Endothelial cell of umbilical vein (primary cell): ENCODE measurements around the gene PLK4. TPM values are rescaled to one million over a fixed set of nuclear protein-coding genes. Genes with fewer than 3 reads are reported as not detected.

ENCODE experiments used
- BruUV-seq: library from RNA; stranded (reverse); fragments of 400-500 nt; replicated peaks from 2 replicates; lab custom pipeline; 2021; lab: Mats Ljungman, UMichigan
- CTCF ChIA-PET: fragments of 300-600, 350-600 bp; sonication (Branson Sonifier 250); formaldehyde crosslinking; loops from one replicate; lab custom pipeline; 2021; ENCODE audit warnings: antibody characterized with exemption, inconsistent platforms; lab: Charles Lee
- POLR2A ChIA-PET: fragments of 300-600, 350-600 bp; sonication (Branson Sonifier 250); formaldehyde crosslinking; loops from one replicate; lab custom pipeline; 2021; ENCODE audit warnings: antibody characterized with exemption, inconsistent platforms; lab: Charles Lee
- DNase-seq: peaks from one replicate; pipeline ENCODE4 v3.0.0-alpha.2; 2011; ENCODE audit warnings: low read depth, low spot score
- FAIRE-seq: peaks from 2 replicates; lab custom pipeline; 2011; peaks lifted over from hg19 to GRCh38; lab: Jason Lieb, UNC
- H2AFZ ChIP-seq: 2 replicates; pipeline ENCODE4 v1.6.0; 2012; ENCODE audit warnings: low read depth, low read length, control low read depth, inconsistent platforms
- H3K27ac ChIP-seq: 2 replicates; pipeline ENCODE4 v1.5.1; 2011; ENCODE audit warnings: low read depth, mild to moderate bottlenecking, control low read depth, low read length, moderate library complexity; ENCODE audit not compliant: insufficient read depth
- H3K27me3 ChIP-seq, 2 experiments: 2 replicates each; pipeline versions ENCODE4 v1.6.0 to v1.6.1; 2011; ENCODE audit warnings: low read length in 2 of 2, mixed read lengths in 1 of 2; ENCODE audit not compliant: control insufficient read depth in 2 of 2, insufficient read depth in 2 of 2
- H3K36me3 ChIP-seq, 2 experiments: 2 replicates in 1 of 2; 3 replicates in 1 of 2; pipeline ENCODE4 v1.5.1; 2011; ENCODE audit warnings: low read length in 2 of 2, mild to moderate bottlenecking in 1 of 2, moderate library complexity in 1 of 2; ENCODE audit not compliant: control insufficient read depth in 2 of 2, insufficient read depth in 2 of 2; ENCODE audit errors: extremely low read depth in 1 of 2
- H3K4me1 ChIP-seq: 3 replicates; pipeline ENCODE4 v1.5.1; 2011; ENCODE audit warnings: mild to moderate bottlenecking, low read length; ENCODE audit not compliant: control insufficient read depth, insufficient read depth; ENCODE audit errors: extremely low read depth
- H3K4me2 ChIP-seq: 2 replicates; pipeline ENCODE4 v1.6.1; 2011; ENCODE audit warnings: low read length, control low read depth, mixed read lengths; ENCODE audit not compliant: insufficient read depth
- H3K4me3 ChIP-seq, 3 experiments: fragments of 200-600 bp in 1 of 3; sonication (generic), shearing (Covaris generic) in 1 of 3; replicated peaks in 1 of 3; 2 replicates each; pipeline ENCODE4 v1.5.1; 2011 to 2016; ENCODE audit warnings: control low read depth in 3 of 3, low read length in 3 of 3, mild to moderate bottlenecking in 2 of 3, inconsistent platforms in 1 of 3, low read depth in 1 of 3, moderate library complexity in 1 of 3; ENCODE audit not compliant: insufficient read depth in 1 of 3
- H3K79me2 ChIP-seq: 2 replicates; pipeline ENCODE4 v1.6.0; 2012; ENCODE audit warnings: low read length, inconsistent platforms; ENCODE audit not compliant: control insufficient read depth, insufficient read depth
- H3K9ac ChIP-seq: replicated peaks from 2 replicates; pipeline ENCODE3; 2011; ENCODE audit warnings: low read length, control low read depth; ENCODE audit not compliant: insufficient read depth; ENCODE audit errors: extremely low read depth
- H3K9me1 ChIP-seq: replicated peaks from 3 replicates; pipeline ENCODE4 v1.6.0; 2011; ENCODE audit warnings: mild to moderate bottlenecking, low read length; ENCODE audit not compliant: control insufficient read depth, insufficient read depth; ENCODE audit errors: extremely low read depth
- H3K9me3 ChIP-seq: replicated peaks from 2 replicates; pipeline ENCODE4 v1.5.1; 2012; ENCODE audit warnings: low read length, inconsistent platforms; ENCODE audit not compliant: control insufficient read depth, insufficient read depth
- H4K20me1 ChIP-seq: replicated peaks from 2 replicates; pipeline ENCODE3; 2011; ENCODE audit warnings: mild to moderate bottlenecking, low read length; ENCODE audit not compliant: control insufficient read depth, insufficient read depth; ENCODE audit errors: extremely low read depth
- EZH2 ChIP-seq: IDR thresholded peaks from 2 replicates; pipeline ENCODE4 v1.6.1; 2012; ENCODE audit warnings: borderline replicate concordance, low read depth, mild to moderate bottlenecking, moderate library complexity, low read length, inconsistent platforms; ENCODE audit not compliant: severe bottlenecking
- FOS ChIP-seq: IDR thresholded peaks from 2 replicates; pipeline ENCODE4 v1.6.1; 2011; ENCODE audit warnings: mild to moderate bottlenecking, low read length, moderate library complexity, borderline replicate concordance; ENCODE audit not compliant: insufficient read depth
- GATA2 ChIP-seq: IDR thresholded peaks from 2 replicates; pipeline ENCODE4 v1.7.0; 2011; ENCODE audit warnings: low read depth, mild to moderate bottlenecking, moderate library complexity, mixed read lengths, low read length; ENCODE audit not compliant: insufficient read length, insufficient read depth
- JUN ChIP-seq: IDR thresholded peaks from 2 replicates; pipeline ENCODE4 v1.6.1; 2011; ENCODE audit warnings: borderline replicate concordance, low read depth; ENCODE audit not compliant: insufficient read length, insufficient read depth
- MYC ChIP-seq: IDR thresholded peaks from one replicate; pipeline ENCODE4 v1.6.1; 2011; ENCODE audit warnings: mild to moderate bottlenecking, low read depth, low read length
- POLR2A ChIP-seq: IDR thresholded peaks from 2 replicates; pipeline ENCODE4 v1.6.1; 2012; ENCODE audit warnings: low read depth, mild to moderate bottlenecking, control low read depth, low read length
- POLR2AphosphoS5 ChIP-seq: IDR thresholded peaks from 2 replicates; pipeline ENCODE4 v1.6.1; 2012; ENCODE audit warnings: low read depth, mild to moderate bottlenecking, control low read depth, low read length, moderate library complexity; ENCODE audit not compliant: insufficient read depth
- dilution Hi-C: fragments of 300-500 bp; cut with MboI; formaldehyde crosslinking; loops from one replicate; pipeline ENCODE4 v1.15.0; 2019; ENCODE audit warnings: low sequenced_read_pairs; ENCODE audit not compliant: extremely low pct_ligation_motif_present
- intact Hi-C: fragments of 100-400 bp; cut with micrococcal nuclease; formaldehyde crosslinking; loops from one replicate; pipeline ENCODE4 v1.10.0; 2022
- polyA plus RNA-seq, 4 experiments: library from polyadenylated mRNA; depleted of rRNA in 3 of 4; stranded (reverse) in 3 of 4; unstranded in 1 of 4; fragments of >200 nt; gene quantifications; 2 replicates each; pipeline versions ENCODE4 v1.2.1 to v1.2.3, GENCODE V29; 2011 to 2012; ENCODE audit warnings: missing spikeins in 1 of 4
- total RNA-seq: library from RNA; stranded (reverse); gene quantifications from 2 replicates; pipeline ENCODE4 v1.2.3, GENCODE V29; 2021
- TF ChIP-seq, protein P1 (sequence below): IDR thresholded peaks from 2 replicates; pipeline ENCODE4 v1.6.1; 2011; ENCODE audit not compliant: insufficient read depth, insufficient read length
- TF ChIP-seq, protein P2 (sequence below), 2 donors: IDR thresholded peaks; 1 replicate in 1 of 2; 2 replicates in 1 of 2; pipeline ENCODE4 v1.5.1; 2011; ENCODE audit warnings: low read length in 2 of 2, mild to moderate bottlenecking in 2 of 2, moderate library complexity in 2 of 2, control low read depth in 1 of 2, inconsistent platforms in 1 of 2, low read depth in 1 of 2; ENCODE audit not compliant: insufficient read depth in 1 of 2; ENCODE audit errors: extremely low read depth in 1 of 2

Gene PLK4
- total and polyA plus RNA-seq, 2 donors (not counting 3 experiments of a cell fraction or from before 2014, with no cell fraction given): 13.7 to 37.7 TPM

DNA sequence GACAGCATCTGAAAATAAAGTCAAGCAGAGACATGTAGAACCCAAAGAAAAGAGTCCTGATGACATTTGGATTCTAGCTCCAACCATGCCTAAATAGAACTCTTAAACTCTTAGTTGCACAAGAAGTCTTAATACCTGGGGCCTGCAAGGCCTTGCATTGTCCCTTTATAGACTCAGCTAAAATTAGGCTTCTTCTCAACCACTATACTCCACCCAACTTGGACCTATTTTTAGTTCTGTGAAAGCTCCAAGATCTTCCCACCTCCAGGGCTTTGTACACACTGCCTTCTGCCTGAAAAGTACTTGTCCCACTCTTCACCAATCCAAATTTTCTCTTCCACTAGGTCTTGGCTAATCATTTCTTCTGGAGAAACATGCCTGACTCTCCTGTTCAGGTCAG lies 36.5 kb downstream of the PLK4 start:
- CTCF ChIA-PET: interaction anchor here (0.7 to 1.0 kb wide), 3 partner anchors 12 to 16 kb away, joined by 3 to 4 read pairs (median 3); no protein-coding TSS in a partner anchor

More for the DNA sequence above, 36.5 kb downstream of the PLK4 start:
- TF ChIP-seq FOS (no peak), GATA2 (no peak), POLR2AphosphoS5 (no peak), MYC (no peak), EZH2 (no peak), JUN (no peak), POLR2A (no peak)
- TF ChIP-seq, protein P1, sequence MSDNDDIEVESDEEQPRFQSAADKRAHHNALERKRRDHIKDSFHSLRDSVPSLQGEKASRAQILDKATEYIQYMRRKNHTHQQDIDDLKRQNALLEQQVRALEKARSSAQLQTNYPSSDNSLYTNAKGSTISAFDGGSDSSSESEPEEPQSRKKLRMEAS: no peak
- TF ChIP-seq, protein P2, sequence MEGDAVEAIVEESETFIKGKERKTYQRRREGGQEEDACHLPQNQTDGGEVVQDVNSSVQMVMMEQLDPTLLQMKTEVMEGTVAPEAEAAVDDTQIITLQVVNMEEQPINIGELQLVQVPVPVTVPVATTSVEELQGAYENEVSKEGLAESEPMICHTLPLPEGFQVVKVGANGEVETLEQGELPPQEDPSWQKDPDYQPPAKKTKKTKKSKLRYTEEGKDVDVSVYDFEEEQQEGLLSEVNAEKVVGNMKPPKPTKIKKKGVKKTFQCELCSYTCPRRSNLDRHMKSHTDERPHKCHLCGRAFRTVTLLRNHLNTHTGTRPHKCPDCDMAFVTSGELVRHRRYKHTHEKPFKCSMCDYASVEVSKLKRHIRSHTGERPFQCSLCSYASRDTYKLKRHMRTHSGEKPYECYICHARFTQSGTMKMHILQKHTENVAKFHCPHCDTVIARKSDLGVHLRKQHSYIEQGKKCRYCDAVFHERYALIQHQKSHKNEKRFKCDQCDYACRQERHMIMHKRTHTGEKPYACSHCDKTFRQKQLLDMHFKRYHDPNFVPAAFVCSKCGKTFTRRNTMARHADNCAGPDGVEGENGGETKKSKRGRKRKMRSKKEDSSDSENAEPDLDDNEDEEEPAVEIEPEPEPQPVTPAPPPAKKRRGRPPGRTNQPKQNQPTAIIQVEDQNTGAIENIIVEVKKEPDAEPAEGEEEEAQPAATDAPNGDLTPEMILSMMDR (IDR thresholded peaks at IDR 0.05; ENCODE audit: extremely low read depth in 1 of 2, insufficient read depth in 1 of 2, low read depth in 1 of 2, low read length in 2 of 2): no peak
- no peak for FAIRE-seq
- DNase-seq: no peak
- Histone ChIP-seq H2AFZ (no peak overlapping the region), H3K27me3 (no peaks in the 10 kb centered on the region), H3K4me1 (no peaks in the 10 kb centered on the region), H3K36me3 (no peaks in the 10 kb centered on the region), H3K4me3 (no peak overlapping the region), H3K79me2 (no peaks in the 10 kb centered on the region), H3K4me2 (no peak overlapping the region), H3K9me1 (no peaks in the 10 kb centered on the region), H4K20me1 (no peaks in the 10 kb centered on the region), H3K27ac (no peak overlapping the region), H3K9me3 (no peaks in the 10 kb centered on the region), H3K9ac (no peak overlapping the region)
- BruUV-seq: no TSS peak
- POLR2A ChIA-PET: no interaction called here
- intact Hi-C loops: no loop called here
- dilution Hi-C loops: no loop called here
